IMR-90 (cell line): ENCODE data around the gene SNRNP70.

Experiments used
- BHLHE40 ChIP-seq: fragments of 150-350 bp; IDR thresholded peaks from 2 replicates; pipeline ENCODE4 v1.6.1; 2016; ENCODE audit warnings: mild to moderate bottlenecking, low read depth, low read length
- CEBPB ChIP-seq: IDR thresholded peaks from 2 replicates; pipeline ENCODE4 v1.6.1; 2012; ENCODE audit warnings: low read depth, low read length, improper control_type of control experiment
- CHD1 ChIP-seq: IDR thresholded peaks from 2 replicates; pipeline ENCODE4 v1.6.1; 2012; ENCODE audit warnings: low read depth, low read length, improper control_type of control experiment
- CTCF ChIP-seq: conservative IDR thresholded peaks from 2 replicates; pipeline ENCODE4 v1.5.1; 2012; ENCODE audit warnings: mild to moderate bottlenecking, low read depth, low read length, improper control_type of control experiment
- FOS ChIP-seq: fragments of 150-350 bp; IDR thresholded peaks from 2 replicates; pipeline ENCODE4 v1.6.1; 2016; ENCODE audit warnings: low read depth, low read length
- MAFK ChIP-seq: IDR thresholded peaks from 2 replicates; pipeline ENCODE4 v1.6.1; 2012; ENCODE audit warnings: low read depth, low read length, improper control_type of control experiment
- MAZ ChIP-seq: IDR thresholded peaks from 2 replicates; pipeline ENCODE4 v1.6.1; 2012; ENCODE audit warnings: low read depth, mild to moderate bottlenecking, low read length, improper control_type of control experiment, moderate library complexity, borderline replicate concordance
- MXI1 ChIP-seq: IDR thresholded peaks from 2 replicates; pipeline ENCODE4 v1.6.1; 2012; ENCODE audit warnings: low read depth, mild to moderate bottlenecking, low read length, moderate library complexity, borderline replicate concordance
- NFE2L2 ChIP-seq: fragments of 150-350 bp; IDR thresholded peaks from 2 replicates; pipeline ENCODE4 v1.6.1; 2016; ENCODE audit warnings: low read depth, mild to moderate bottlenecking, low read length
- POLR2A ChIP-seq: IDR thresholded peaks from 2 replicates; pipeline ENCODE4 v1.6.1; 2012; ENCODE audit warnings: mild to moderate bottlenecking, low read depth, low read length
- RAD21 ChIP-seq: IDR thresholded peaks from 2 replicates; pipeline ENCODE4 v1.6.1; 2012; ENCODE audit warnings: low read length, improper control_type of control experiment
- RCOR1 ChIP-seq: IDR thresholded peaks from 2 replicates; pipeline ENCODE4 v1.6.1; 2012; ENCODE audit warnings: mild to moderate bottlenecking, low read length, improper control_type of control experiment; ENCODE audit not compliant: insufficient replicate concordance
- SMC3 ChIP-seq: fragments of 150-350 bp; IDR thresholded peaks from 2 replicates; pipeline ENCODE4 v1.6.1; 2016; ENCODE audit warnings: low read depth, mild to moderate bottlenecking, antibody characterized with exemption, low read length, moderate library complexity
- USF2 ChIP-seq: fragments of 150-350 bp; IDR thresholded peaks from 2 replicates; pipeline ENCODE4 v1.6.1; 2017; ENCODE audit warnings: mild to moderate bottlenecking, antibody characterized with exemption, low read length, low read depth

DNA sequence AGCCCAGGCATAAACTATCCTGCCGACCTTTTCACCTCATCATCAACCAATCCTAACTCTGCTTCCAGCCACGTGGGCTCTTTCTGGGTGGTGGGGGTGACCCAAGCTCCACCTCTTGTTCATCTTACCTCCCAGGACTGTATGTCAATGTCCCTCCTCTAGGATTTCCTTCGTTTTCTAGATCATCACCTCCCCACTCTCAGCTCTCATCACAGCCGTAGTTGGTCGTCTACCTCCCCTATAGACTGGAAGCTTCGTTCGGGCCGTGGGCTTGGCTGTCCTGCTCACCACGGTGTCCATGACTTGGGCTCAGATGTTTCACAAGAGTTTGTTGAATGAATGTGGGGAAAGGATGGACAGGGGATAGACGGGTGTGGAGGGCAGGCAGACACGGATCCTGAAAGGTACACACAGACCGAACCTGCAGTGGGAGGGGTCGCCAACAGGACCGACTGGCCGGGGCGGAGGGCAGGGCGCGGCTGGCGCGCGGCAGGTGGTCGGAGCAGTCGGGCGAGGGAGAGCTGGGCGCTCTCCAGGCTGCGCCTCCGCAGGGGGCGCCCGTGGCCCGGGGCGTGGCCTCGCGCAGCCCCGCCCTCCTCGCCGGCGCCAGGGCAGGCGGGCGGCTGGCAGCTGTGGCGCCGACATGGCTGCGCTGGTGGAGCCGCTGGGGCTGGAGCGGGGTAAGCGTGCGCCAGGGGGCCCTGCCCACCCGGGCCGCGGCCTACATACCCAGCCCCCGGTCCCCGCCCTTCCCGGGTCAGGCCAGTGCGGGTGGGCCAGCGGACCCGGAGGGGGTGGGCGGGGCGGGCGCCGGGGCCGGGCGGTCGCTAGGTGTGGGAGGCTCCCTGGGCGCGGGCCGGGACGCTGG is 28.7 kb downstream of the SNRNP70 start, which contains the start of gene LIN7B:
- TF ChIP-seq CTCF (peak; percentile 67), POLR2A (no peak), USF2 (peak; percentile 85), MXI1 (peak; percentile 53; the same call in 1 of the 2 replicates), CHD1 (no peak), SMC3 (no peak), MAFK (no peak), CEBPB (peak; percentile 55), BHLHE40 (no peak), RCOR1 (peak; percentile 38), NFE2L2 (no peak), RAD21 (peak; percentile 25; the same call in 1 of the 2 replicates), MAZ (no peak; the same call in 1 of the 2 replicates), FOS (no peak)
